Measurements from ENCODE around the gene ACKR1. TPM values are rescaled to one million over a fixed set of nuclear protein-coding genes. Genes with fewer than 3 reads are reported as not detected.

The ACKR1 gene
- total and polyA plus RNA-seq, 2 of the 13 experiments (the other 11 are each of a cell fraction or from before 2014, with no cell fraction given), result not detected

- WGBS (ENCODE audit: low lambda C conversion rate), result 0% methylated on average over 4 of the region's 4 CpGs
- in situ Hi-C loops (cut with HindIII; ENCODE audit: extremely low pct_ligation_motif_present, low pct_unique_long_range_greater_than_20kb), result no loop called here
These were observed 36.6 kb upstream of the ACKR1 start for GRCh38 chr1:159168043-159168442.

More at GRCh38 chr1:159168043-159168442, 36.6 kb upstream of the ACKR1 start:
- BruUV-seq (replicated peaks), result no TSS peak
- Histone ChIP-seq H3K4me3 (replicated peaks in 1 of 3; ENCODE audit: insufficient read depth in 1 of 3, low read depth in 2 of 3, low read length in 3 of 3) (no peak overlapping the region), H3K9ac (ENCODE audit: insufficient read depth, low read depth, low read length) (no peak overlapping the region), H3K4me2 (ENCODE audit: low read depth, low read length) (no peak overlapping the region), H4K20me1 (ENCODE audit: insufficient read depth, low read length) (no peaks in the 10 kb centered on the region), H3K27me3 (ENCODE audit: control insufficient read depth in 1 of 2, insufficient read depth in 2 of 2, low read length in 2 of 2) (peaks cover 2 to 16% of the 10 kb centered on the region in 2 experiments; a peak in 3 of 5 replicates), H3K4me1 (ENCODE audit: insufficient read depth, low read length) (no peaks in the 10 kb centered on the region), H2AFZ (ENCODE audit: low read length) (no peak overlapping the region), H3K79me2 (ENCODE audit: insufficient read depth, low read length) (no peaks in the 10 kb centered on the region), H3K36me3 (replicated peaks in 1 of 2; ENCODE audit: control insufficient read depth in 1 of 2, insufficient read depth in 2 of 2, low read length in 2 of 2) (no peaks in the 10 kb centered on the region), H3K9me3 (ENCODE audit: low read length) (no peaks in the 10 kb centered on the region), H3K27ac (ENCODE audit: extremely low read length, insufficient read depth, low read length) (no peak overlapping the region)
- ChIA-PET CTCF (ENCODE audit: low intra/inter-chr PET ratio, low total read pairs) (no interaction called here), POLR2A (no interaction called here)
- DNase-seq (ENCODE audit: low spot score) (no peak), FAIRE-seq (no peak), ATAC-seq (no peak)
- TF ChIP-seq ZSCAN22 (CRISPR knock-in tag; IDR thresholded peaks at IDR 0.05) (no peak), ZFP1 (CRISPR knock-in tag; IDR thresholded peaks at IDR 0.05) (no peak), HHEX (CRISPR knock-in tag; IDR thresholded peaks at IDR 0.05) (no peak), PRMT3 (CRISPR knock-in tag; IDR thresholded peaks at IDR 0.05; ENCODE audit: borderline replicate concordance, low read depth) (no peak), ZFX (CRISPR knock-in tag; IDR thresholded peaks at IDR 0.05; ENCODE audit: low read depth) (no peak), ZNF326 (CRISPR knock-in tag; IDR thresholded peaks at IDR 0.05; ENCODE audit: borderline replicate concordance) (no peak), ATF2 (CRISPR knock-in tag; IDR thresholded peaks at IDR 0.05) (no peak), RXRA (CRISPR knock-in tag; IDR thresholded peaks at IDR 0.05) (no peak), HNF1B (CRISPR knock-in tag; IDR thresholded peaks at IDR 0.05) (no peak)
- TF ChIP-seq, protein P1, sequence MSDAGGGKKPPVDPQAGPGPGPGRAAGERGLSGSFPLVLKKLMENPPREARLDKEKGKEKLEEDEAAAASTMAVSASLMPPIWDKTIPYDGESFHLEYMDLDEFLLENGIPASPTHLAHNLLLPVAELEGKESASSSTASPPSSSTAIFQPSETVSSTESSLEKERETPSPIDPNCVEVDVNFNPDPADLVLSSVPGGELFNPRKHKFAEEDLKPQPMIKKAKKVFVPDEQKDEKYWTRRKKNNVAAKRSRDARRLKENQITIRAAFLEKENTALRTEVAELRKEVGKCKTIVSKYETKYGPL (CRISPR knock-in tag; IDR thresholded peaks at IDR 0.05), result no peak
- intact Hi-C loops (cut with micrococcal nuclease; ENCODE audit: unreplicated experiment), result no loop called here

All from HepG2 (cell line).